SK-N-SH (cell line): ENCODE data around the gene OPCML. TPM values are rescaled to one million over a fixed set of nuclear protein-coding genes. Genes with fewer than 3 reads are reported as not detected.

Source experiments
- CTCF ChIA-PET: fragments of 300-600, 350-600 bp; formaldehyde crosslinking; extraction: SDS; loops from one replicate; lab custom pipeline; 2021; lab: Yijun Ruan, JAX
- POLR2A ChIA-PET: fragments of 350-600 bp; sonication (Branson Sonifier 250); formaldehyde crosslinking; extraction: SDS; loops from one replicate; lab custom pipeline; 2020; ENCODE audit warnings: antibody characterized with exemption, inconsistent platforms; lab: Yijun Ruan, JAX
- DNase-seq: peaks from one replicate; pipeline ENCODE4 v3.0.0; 2012
- H2AFZ ChIP-seq: fragments of 200-600 bp; sonication (generic); 2 replicates; pipeline ENCODE4 v1.8.1; 2016; ENCODE audit warnings: antibody characterized with exemption, mild to moderate bottlenecking, low read depth
- H3F3A ChIP-seq: fragments of 200-600 bp; sonication (generic); replicated peaks from 2 replicates; pipeline ENCODE3; 2016; ENCODE audit warnings: antibody characterized with exemption, mild to moderate bottlenecking; ENCODE audit not compliant: insufficient read depth
- H3K27ac ChIP-seq, 2 experiments: fragments of 200-500 bp in 1 of 2; fragments of 200-600 bp in 1 of 2; sonication (Bioruptor generic) in 1 of 2; sonication (generic), shearing (Covaris generic) in 1 of 2; 2 replicates each; pipeline versions ENCODE4 v1.5.1 to v1.6.1; 2014 to 2016; ENCODE audit warnings: low read depth in 2 of 2, inconsistent platforms in 1 of 2, low read length in 1 of 2, mild to moderate bottlenecking in 1 of 2, mixed read lengths in 1 of 2
- H3K27me3 ChIP-seq: fragments of 200-600 bp; sonication (generic), shearing (Covaris generic); 2 replicates; pipeline ENCODE4 v1.6.1; 2016; ENCODE audit warnings: mixed run types; ENCODE audit not compliant: insufficient read depth
- H3K36me3 ChIP-seq, 2 experiments: fragments of 200-500 bp in 1 of 2; fragments of 200-600 bp in 1 of 2; sonication (Bioruptor generic) in 1 of 2; sonication (generic) in 1 of 2; replicated peaks in 1 of 2; 2 replicates each; pipeline versions ENCODE3 to v1.5.1; 2014 to 2016; ENCODE audit warnings: low read length in 1 of 2, mild to moderate bottlenecking in 1 of 2; ENCODE audit not compliant: insufficient read depth in 2 of 2, control insufficient read depth in 1 of 2
- H3K4me1 ChIP-seq, 2 experiments: fragments of 200-500 bp in 1 of 2; fragments of 200-600 bp in 1 of 2; sonication (Bioruptor generic) in 1 of 2; sonication (generic), shearing (Covaris generic) in 1 of 2; 2 replicates each; pipeline versions ENCODE4 v1.5.1 to v1.6.1; 2014 to 2016; ENCODE audit warnings: low read depth in 1 of 2, low read length in 1 of 2, mixed run types in 1 of 2; ENCODE audit not compliant: insufficient read depth in 2 of 2, control insufficient read depth in 1 of 2
- H3K4me2 ChIP-seq: fragments of 200-600 bp; sonication (generic), shearing (Covaris generic); 2 replicates; pipeline ENCODE4 v1.6.1; 2017; ENCODE audit warnings: mixed run types
- H3K4me3 ChIP-seq, 2 experiments: fragments of 200-500 bp in 1 of 2; fragments of 200-600 bp in 1 of 2; sonication (Bioruptor generic) in 1 of 2; sonication (generic), shearing (Covaris generic) in 1 of 2; 2 replicates each; pipeline versions ENCODE4 v1.5.1 to v1.8.1; 2014 to 2016; ENCODE audit warnings: low read depth in 2 of 2, inconsistent platforms in 1 of 2, low read length in 1 of 2, mild to moderate bottlenecking in 1 of 2, mixed read lengths in 1 of 2, moderate library complexity in 1 of 2
- H3K79me2 ChIP-seq: fragments of 200-600 bp; sonication (generic); 2 replicates; pipeline ENCODE4 v1.8.1; 2017; ENCODE audit warnings: mild to moderate bottlenecking; ENCODE audit not compliant: insufficient read depth
- H3K9ac ChIP-seq: fragments of 200-600 bp; sonication (generic); 2 replicates; pipeline ENCODE4 v1.6.1; 2017; ENCODE audit warnings: mixed run types
- H3K9me2 ChIP-seq: fragments of 200-600 bp; sonication (generic); 2 replicates; pipeline ENCODE4 v1.6.1; 2017; ENCODE audit warnings: mixed run types
- H3K9me3 ChIP-seq: fragments of 200-600 bp; sonication (generic); 2 replicates; pipeline ENCODE4 v1.6.1; 2017; ENCODE audit warnings: mixed run types, mild to moderate bottlenecking, moderate library complexity
- H4K20me1 ChIP-seq: fragments of 200-600 bp; sonication (generic); 2 replicates; pipeline ENCODE4 v1.6.1; 2017; ENCODE audit warnings: mild to moderate bottlenecking, mixed run types; ENCODE audit not compliant: insufficient read depth
- CHD2 ChIP-seq: fragments of 150-350 bp; IDR thresholded peaks from 2 replicates; pipeline ENCODE4 v1.6.1; 2018; ENCODE audit warnings: low read length; ENCODE audit not compliant: partially characterized antibody
- CTCF ChIP-seq: fragments of 200-600 bp; sonication (generic); IDR thresholded peaks from 2 replicates; pipeline ENCODE4 v1.6.1; 2017; ENCODE audit warnings: antibody characterized with exemption, mild to moderate bottlenecking, moderate library complexity
- EP300 ChIP-seq, 2 experiments: IDR thresholded peaks; 2 replicates each; pipeline versions ENCODE4 v1.4.0 to v1.6.1; 2012; ENCODE audit warnings: borderline replicate concordance in 1 of 2, low read depth in 1 of 2, low read length in 1 of 2
- FOXM1 ChIP-seq: IDR thresholded peaks from 2 replicates; pipeline ENCODE4 v1.4.0; 2012; ENCODE audit warnings: low read depth, mild to moderate bottlenecking
- GABPA ChIP-seq: IDR thresholded peaks from 2 replicates; pipeline ENCODE4 v1.4.0; 2012; ENCODE audit warnings: low read depth, mild to moderate bottlenecking
- GATA2 ChIP-seq: sonication (generic); formaldehyde crosslinking; IDR thresholded peaks from 2 replicates; pipeline ENCODE4 v1.5.0; 2020; ENCODE audit warnings: mild to moderate bottlenecking, missing genetic modification reagents
- JUND ChIP-seq: IDR thresholded peaks from 2 replicates; pipeline ENCODE4 v1.4.0; 2012
- NFIC ChIP-seq: IDR thresholded peaks from 2 replicates; pipeline ENCODE4 v1.4.0; 2012; ENCODE audit warnings: borderline replicate concordance
- NRF1 ChIP-seq: IDR thresholded peaks from 2 replicates; pipeline ENCODE4 v1.6.1; 2012; ENCODE audit warnings: low read depth, mild to moderate bottlenecking, low read length
- REST ChIP-seq: IDR thresholded peaks from 2 replicates; pipeline ENCODE4 v1.6.1; 2012; ENCODE audit warnings: mild to moderate bottlenecking, low read depth, low read length, moderate library complexity
- SIN3A ChIP-seq: IDR thresholded peaks from 2 replicates; pipeline ENCODE4 v1.6.1; 2012; ENCODE audit warnings: low read depth, mild to moderate bottlenecking, low read length, moderate library complexity, borderline replicate concordance
- TCF12 ChIP-seq: IDR thresholded peaks from 2 replicates; pipeline ENCODE4 v1.4.0; 2012
- TEAD4 ChIP-seq: IDR thresholded peaks from 2 replicates; pipeline ENCODE4 v1.4.0; 2012; ENCODE audit warnings: mild to moderate bottlenecking, borderline replicate concordance; ENCODE audit not compliant: insufficient read depth
- USF1 ChIP-seq: IDR thresholded peaks from 2 replicates; pipeline ENCODE4 v1.4.0; 2012; ENCODE audit warnings: low read depth, borderline replicate concordance
- ZBTB33 ChIP-seq: IDR thresholded peaks from 2 replicates; pipeline ENCODE4 v1.4.0; 2012; ENCODE audit warnings: low read depth, borderline replicate concordance
- WGBS: methylation state at CpG from one replicate; pipeline ENCODE4 v1.1.6; 2017; ENCODE audit warnings: low lambda C conversion rate; 5-methylcytosine and 5-hydroxymethylcytosine counted together
- polyA plus RNA-seq, 3 experiments: library from polyadenylated mRNA; depleted of rRNA; stranded (reverse); fragments of >200 nt; gene quantifications; 2 replicates each; pipeline ENCODE4 v1.2.3, GENCODE V29; 2012

OPCML gene
- polyA plus RNA-seq, 1 of the 3 experiments (the other 2 are of a cell fraction), result not detected

- H3K4me1 ChIP-seq, result no peaks in the 10 kb centered on the region
- no peaks in the 10 kb centered on the region for H3K9me3 ChIP-seq
- H3K27me3 ChIP-seq, result no peaks in the 10 kb centered on the region
- H3K9me2 ChIP-seq, result no peaks in the 10 kb centered on the region
- DNase-seq, result no peak
- no peak overlapping the region for H3K4me3 ChIP-seq
- TF ChIP-seq GABPA (no peak), USF1 (no peak), NRF1 (no peak), ZBTB33 (no peak), CTCF (no peak), FOXM1 (no peak), TCF12 (no peak), CHD2 (no peak), TEAD4 (no peak), NFIC (no peak), REST (no peak), EP300 (IDR thresholded peaks at IDR 0.05; ENCODE audit: borderline replicate concordance in 1 of 2, low read depth in 1 of 2, low read length in 1 of 2) (no peak), GATA2 (no peak), SIN3A (no peak), JUND (no peak)
- H3K79me2 ChIP-seq, result no peaks in the 10 kb centered on the region
- no peaks in the 10 kb centered on the region for H3K36me3 ChIP-seq
- WGBS, result 15% methylated on average over 5 of the region's 5 CpGs
- POLR2A ChIA-PET, result no interaction called here
- no peaks in the 10 kb centered on the region for H3F3A ChIP-seq
- H3K27ac ChIP-seq, result no peak overlapping the region
- H4K20me1 ChIP-seq, result no peaks in the 10 kb centered on the region
- no peak overlapping the region for H3K9ac ChIP-seq
- H2AFZ ChIP-seq, result no peak overlapping the region
- CTCF ChIA-PET, result interaction anchor here (1.1 to 1.5 kb wide), 2 partner anchors 12 to 38 kb away, joined by 4 to 5 read pairs; no protein-coding TSS in a partner anchor
- H3K4me2 ChIP-seq, result no peak overlapping the region
These were observed 184.3 kb downstream of the OPCML start for GRCh38 chr11:133347988-133348387.
